Astrocyte (in vitro differentiated cells and primary cell): ENCODE data around the gene GALR1. TPM values are rescaled to one million over a fixed set of nuclear protein-coding genes. Genes with fewer than 3 reads are reported as not detected.

Source experiments
- DNase-seq: peaks from one replicate; pipeline ENCODE4 v3.0.0-alpha.2; 2010; ENCODE audit warnings: low read depth
- FAIRE-seq: peaks from 2 replicates; lab custom pipeline; 2011; peaks lifted over from hg19 to GRCh38; lab: Jason Lieb, UNC
- H2AFZ ChIP-seq: 2 replicates; pipeline ENCODE4 v1.6.0; 2012; ENCODE audit warnings: low read depth, low read length, inconsistent platforms
- H3K27ac ChIP-seq: 2 replicates; pipeline ENCODE4 v1.5.1; 2011; ENCODE audit warnings: low read depth, low read length, inconsistent platforms
- H3K27me3 ChIP-seq: 2 replicates; pipeline ENCODE4 v1.6.0; 2011; ENCODE audit warnings: low read length, inconsistent platforms; ENCODE audit not compliant: insufficient read depth
- H3K36me3 ChIP-seq: 2 replicates; pipeline ENCODE4 v1.5.1; 2011; ENCODE audit warnings: low read length, inconsistent platforms; ENCODE audit not compliant: insufficient read depth
- H3K4me1 ChIP-seq: 2 replicates; pipeline ENCODE4 v1.5.1; 2011; ENCODE audit warnings: low read length, inconsistent platforms; ENCODE audit not compliant: insufficient read depth
- H3K4me2 ChIP-seq: 2 replicates; pipeline ENCODE4 v1.6.0; 2012; ENCODE audit warnings: low read length, inconsistent platforms
- H3K4me3 ChIP-seq: 2 replicates; pipeline ENCODE4 v1.5.1; 2011; ENCODE audit warnings: low read depth, mild to moderate bottlenecking, low read length, inconsistent platforms; ENCODE audit not compliant: insufficient read depth
- H3K79me2 ChIP-seq: 2 replicates; pipeline ENCODE4 v1.6.0; 2012; ENCODE audit warnings: mild to moderate bottlenecking, low read length, inconsistent platforms; ENCODE audit not compliant: insufficient read depth
- H3K9ac ChIP-seq: 2 replicates; pipeline ENCODE4 v1.6.0; 2012; ENCODE audit warnings: mild to moderate bottlenecking, low read length, inconsistent platforms
- H3K9me3 ChIP-seq: 2 replicates; pipeline ENCODE4 v1.5.1; 2012; ENCODE audit warnings: low read depth, mild to moderate bottlenecking, low read length, inconsistent platforms; ENCODE audit not compliant: insufficient read depth
- H4K20me1 ChIP-seq: 2 replicates; pipeline ENCODE4 v1.6.0; 2012; ENCODE audit warnings: low read length, inconsistent platforms; ENCODE audit not compliant: insufficient read depth
- H3K27ac Mint-ChIP-seq: one replicate; pipeline ENCODE4 v1.8.0; 2021; ENCODE audit warnings: mild to moderate bottlenecking, mixed read lengths; ENCODE audit not compliant: unreplicated experiment
- H3K27me3 Mint-ChIP-seq: one replicate; pipeline ENCODE4 v1.8.0; 2021; ENCODE audit warnings: low read depth, mixed read lengths; ENCODE audit not compliant: unreplicated experiment
- H3K36me3 Mint-ChIP-seq: one replicate; pipeline ENCODE4 v1.8.0; 2021; ENCODE audit warnings: low read depth, mixed read lengths; ENCODE audit not compliant: unreplicated experiment
- H3K4me1 Mint-ChIP-seq: one replicate; pipeline ENCODE4 v1.8.0; 2021; ENCODE audit warnings: low read depth, mixed read lengths; ENCODE audit not compliant: unreplicated experiment
- H3K4me3 Mint-ChIP-seq: one replicate; pipeline ENCODE4 v1.8.0; 2021; ENCODE audit warnings: mild to moderate bottlenecking, moderate library complexity, mixed read lengths; ENCODE audit not compliant: unreplicated experiment
- H3K9me3 Mint-ChIP-seq: one replicate; pipeline ENCODE4 v1.8.0; 2021; ENCODE audit warnings: mild to moderate bottlenecking, mixed read lengths; ENCODE audit not compliant: unreplicated experiment
- CTCF ChIP-seq: IDR thresholded peaks from 2 replicates; pipeline ENCODE4 v1.5.1; 2011; ENCODE audit warnings: low read depth, mild to moderate bottlenecking, inconsistent platforms, low read length, moderate library complexity; ENCODE audit not compliant: insufficient read depth
- EZH2 ChIP-seq: IDR thresholded peaks from 2 replicates; pipeline ENCODE4 v1.6.1; 2012; ENCODE audit warnings: mild to moderate bottlenecking, low read length, inconsistent platforms; ENCODE audit not compliant: insufficient read depth
- total RNA-seq: library from RNA; stranded (reverse); gene quantifications from 2 replicates; pipeline ENCODE4 v1.2.1, GENCODE V29; 2021

GALR1 gene
- total RNA-seq, 1 donor from 2014 or later = not detected

- Histone ChIP-seq H3K9ac (no peak overlapping the region), H3K9me3 (no peaks in the 10 kb centered on the region), H2AFZ (no peak overlapping the region), H3K79me2 (no peaks in the 10 kb centered on the region), H4K20me1 (no peaks in the 10 kb centered on the region), H3K4me1 (no peaks in the 10 kb centered on the region), H3K27me3 (peaks cover 2% of the 10 kb centered on the region), H3K4me3 (no peak overlapping the region), H3K36me3 (no peaks in the 10 kb centered on the region), H3K4me2 (no peak overlapping the region), H3K27ac (no peak overlapping the region)
- Mint-ChIP-seq H3K4me3 (no peak overlapping the region), H3K9me3 (peaks cover 11% of the 10 kb centered on the region), H3K27me3 (peaks cover 14% of the 10 kb centered on the region), H3K4me1 (no peaks in the 10 kb centered on the region), H3K27ac (no peak overlapping the region), H3K36me3 (no peaks in the 10 kb centered on the region)
- FAIRE-seq (no peak), DNase-seq (no peak)
- TF ChIP-seq EZH2 (no peak), CTCF (no peak)
Measured at GRCh38 chr18:77262643-77263465, 13.2 kb downstream of the GALR1 start.

- DNase-seq (no peak), FAIRE-seq (no peak)
- Histone ChIP-seq H3K36me3 (no peaks in the 10 kb centered on the region), H2AFZ (no peak overlapping the region), H3K4me1 (no peaks in the 10 kb centered on the region), H3K27ac (no peak overlapping the region), H3K27me3 (peaks cover 2% of the 10 kb centered on the region), H3K4me3 (no peak overlapping the region), H3K9ac (no peak overlapping the region), H3K79me2 (no peaks in the 10 kb centered on the region), H3K9me3 (no peaks in the 10 kb centered on the region), H4K20me1 (no peaks in the 10 kb centered on the region), H3K4me2 (no peak overlapping the region)
- H3K4me1 Mint-ChIP-seq = no peaks in the 10 kb centered on the region
- H3K27me3 Mint-ChIP-seq = peaks cover 14% of the 10 kb centered on the region
- TF ChIP-seq EZH2 (no peak), CTCF (no peak)
- no peaks in the 10 kb centered on the region for H3K36me3 Mint-ChIP-seq
- H3K4me3 Mint-ChIP-seq = no peak overlapping the region
- H3K27ac Mint-ChIP-seq = no peak overlapping the region
- peaks cover 11% of the 10 kb centered on the region for H3K9me3 Mint-ChIP-seq
Measured at GRCh38 chr18:77263466-77263763, 13.8 kb downstream of the GALR1 start.

- Histone ChIP-seq H3K4me2 (no peak overlapping the region), H4K20me1 (no peaks in the 10 kb centered on the region), H3K79me2 (no peaks in the 10 kb centered on the region), H3K4me3 (no peak overlapping the region), H2AFZ (no peak overlapping the region), H3K9me3 (no peaks in the 10 kb centered on the region), H3K36me3 (no peaks in the 10 kb centered on the region), H3K4me1 (no peaks in the 10 kb centered on the region), H3K27me3 (no peaks in the 10 kb centered on the region), H3K9ac (no peak overlapping the region), H3K27ac (no peak overlapping the region)
- Mint-ChIP-seq H3K36me3 (no peaks in the 10 kb centered on the region), H3K27ac (no peak overlapping the region), H3K27me3 (peaks cover 15% of the 10 kb centered on the region), H3K9me3 (peaks cover 11% of the 10 kb centered on the region), H3K4me1 (peaks cover 10% of the 10 kb centered on the region), H3K4me3 (no peak overlapping the region)
- FAIRE-seq (no peak), DNase-seq (no peak)
- TF ChIP-seq CTCF (no peak), EZH2 (no peak)
Measured at GRCh38 chr18:77267969-77268368, 18.3 kb downstream of the GALR1 start.
